Naive B cell (primary cell): ENCODE measurements around the gene RFNG. TPM values are rescaled to one million over a fixed set of nuclear protein-coding genes. Genes with fewer than 3 reads are reported as not detected.
A peak's percentile ranks its signal among the peaks of the same experiment; 100 is the strongest.

Source experiments
- ATAC-seq, 2 donors: fragments of 150-1000 bp; cut with Tn5 transposase; 2 replicates each; pipeline ENCODE4 v1.10.0; 2021; ENCODE audit warnings: low read depth in 2 of 2, mild to moderate bottlenecking in 2 of 2, moderate library complexity in 2 of 2
- DNase-seq: peaks from one replicate; pipeline ENCODE4 v3.0.0; 2022
- H3K27ac Mint-ChIP-seq, 6 donors: one replicate each; pipeline ENCODE4 v1.8.0; 2020 to 2022; ENCODE audit warnings: mild to moderate bottlenecking in 6 of 6, mixed read lengths in 6 of 6, moderate library complexity in 5 of 6, inconsistent platforms in 2 of 6
- H3K27me3 Mint-ChIP-seq, 3 donors: one replicate each; pipeline ENCODE4 v1.8.0; 2021 to 2022; ENCODE audit warnings: mixed read lengths in 3 of 3, mild to moderate bottlenecking in 1 of 3
- H3K36me3 Mint-ChIP-seq, 2 donors: one replicate each; pipeline ENCODE4 v1.8.0; 2020 to 2022; ENCODE audit warnings: mixed read lengths in 2 of 2, inconsistent platforms in 1 of 2, mild to moderate bottlenecking in 1 of 2
- H3K4me1 Mint-ChIP-seq, 3 donors: one replicate each; pipeline ENCODE4 v1.8.0; 2020 to 2022; ENCODE audit warnings: mixed read lengths in 3 of 3, inconsistent platforms in 1 of 3, mild to moderate bottlenecking in 1 of 3, moderate library complexity in 1 of 3
- H3K4me3 Mint-ChIP-seq, 8 donors: one replicate each; pipeline ENCODE4 v1.8.0; 2020 to 2022; ENCODE audit warnings: mild to moderate bottlenecking in 8 of 8, mixed read lengths in 8 of 8, moderate library complexity in 8 of 8, inconsistent platforms in 2 of 8
- H3K9me3 Mint-ChIP-seq, 7 donors: one replicate each; pipeline ENCODE4 v1.8.0; 2020 to 2022; ENCODE audit warnings: mixed read lengths in 7 of 7, mild to moderate bottlenecking in 5 of 7, inconsistent platforms in 2 of 7, moderate library complexity in 1 of 7
- polyA plus RNA-seq, 6 donors: library from polyadenylated mRNA; unstranded; fragments of 300-500 nt; fragmentation: Illumina TruSeq; gene quantifications; one replicate each; pipeline ENCODE4 v1.2.3, GENCODE V29; 2021; ENCODE audit warnings: low read depth in 6 of 6

RFNG gene
- polyA plus RNA-seq, 6 donors from 2014 or later: 2.6 to 7.6 (median 4.8) TPM

- Mint-ChIP-seq H3K27me3 (no peaks in the 10 kb centered on the region), H3K9me3 (no peaks in the 10 kb centered on the region), H3K4me1 (no peaks in the 10 kb centered on the region), H3K27ac (no peak overlapping the region), H3K36me3 (no peaks in the 10 kb centered on the region), H3K4me3 (no peak overlapping the region)
- DNase-seq (no peak), ATAC-seq (no peak)
These were observed 25.4 kb upstream of the RFNG start for GRCh38 chr17:82076785-82077591.

GRCh38 chr17:82076018-82076784 lies 24.6 kb upstream of the RFNG start:
- no peak for ATAC-seq
- Mint-ChIP-seq H3K27me3 (no peaks in the 10 kb centered on the region), H3K4me3 (no peak overlapping the region), H3K27ac (peak overlapping the region in 1 of 6 donors; percentile 68), H3K9me3 (no peaks in the 10 kb centered on the region), H3K4me1 (no peaks in the 10 kb centered on the region), H3K36me3 (no peaks in the 10 kb centered on the region)
- no peak for DNase-seq

GRCh38 chr17:82073446-82073845 lies 21.8 kb upstream of the RFNG start:
- no peaks in the 10 kb centered on the region for H3K36me3 Mint-ChIP-seq
- H3K27ac Mint-ChIP-seq: peak overlapping the region in 1 of 6 donors; percentile 64
- no peaks in the 10 kb centered on the region for H3K4me1 Mint-ChIP-seq
- H3K27me3 Mint-ChIP-seq: no peaks in the 10 kb centered on the region
- H3K4me3 Mint-ChIP-seq: no peak overlapping the region
- ATAC-seq (no peak), DNase-seq (no peak)
- H3K9me3 Mint-ChIP-seq: no peaks in the 10 kb centered on the region

GRCh38 chr17:82072827-82073226 lies 21.2 kb upstream of the RFNG start:
- H3K27ac Mint-ChIP-seq: no peak overlapping the region

GRCh38 chr17:82070611-82071010 lies 19.0 kb upstream of the RFNG start:
- no peak overlapping the region for H3K4me3 Mint-ChIP-seq
- ATAC-seq: no peak
- peak overlapping the region in 1 of 6 donors; percentile 18 for H3K27ac Mint-ChIP-seq
- no peak for DNase-seq
- H3K27me3 Mint-ChIP-seq: no peaks in the 10 kb centered on the region
- peaks cover 0 to 8% (median 0%) of the 10 kb centered on the region in 3 donors for H3K4me1 Mint-ChIP-seq
- H3K36me3 Mint-ChIP-seq: no peaks in the 10 kb centered on the region
- no peaks in the 10 kb centered on the region for H3K9me3 Mint-ChIP-seq

More at GRCh38 chr17:82072827-82073226, 21.2 kb upstream of the RFNG start:
- no peaks in the 10 kb centered on the region for H3K4me1 Mint-ChIP-seq
- DNase-seq: no peak
- H3K4me3 Mint-ChIP-seq: no peak overlapping the region
- H3K36me3 Mint-ChIP-seq: no peaks in the 10 kb centered on the region
- H3K27me3 Mint-ChIP-seq: no peaks in the 10 kb centered on the region
- no peak for ATAC-seq
- no peaks in the 10 kb centered on the region for H3K9me3 Mint-ChIP-seq

- H3K4me1 Mint-ChIP-seq: peaks cover 0 to 8% (median 0%) of the 10 kb centered on the region in 3 donors
- DNase-seq (peak; percentile 64), ATAC-seq (peak; percentile 87 to 89)
- H3K9me3 Mint-ChIP-seq: no peaks in the 10 kb centered on the region
- peak within 1 kb of the TSS; percentile 78 to 92 (median 86) for H3K4me3 Mint-ChIP-seq
- H3K27me3 Mint-ChIP-seq: no peaks in the 10 kb centered on the region
- H3K36me3 Mint-ChIP-seq: no peaks in the 10 kb centered on the region
- peak within 1 kb of the TSS; percentile 54 to 93 (median 90) for H3K27ac Mint-ChIP-seq
These were observed 14.2 kb upstream of the RFNG start, which contains the start of gene DUS1L for GRCh38 chr17:82065638-82066303. DUS1L (minus strand) TSS chr17:82065804; CDS start chr17:82065059, 745 bp downstream.

GRCh38 chr17:82065193-82065637 lies 13.6 kb upstream of the RFNG start:
- H3K36me3 Mint-ChIP-seq: no peaks in the 10 kb centered on the region
- DNase-seq (no peak), ATAC-seq (peak; percentile 63 to 71)
- no peaks in the 10 kb centered on the region for H3K9me3 Mint-ChIP-seq
- peak overlapping the region; percentile 67 to 88 (median 78) for H3K4me3 Mint-ChIP-seq
- H3K27me3 Mint-ChIP-seq: no peaks in the 10 kb centered on the region
- H3K4me1 Mint-ChIP-seq: peaks cover 0 to 8% (median 0%) of the 10 kb centered on the region in 3 donors
- peak overlapping the region in 2 of 6 donors; percentile 38 to 39 for H3K27ac Mint-ChIP-seq

GRCh38 chr17:82064433-82065192 lies 13.0 kb upstream of the RFNG start:
- Mint-ChIP-seq H3K4me3 (peak overlapping the region; percentile 67 to 88 (median 78)), H3K9me3 (no peaks in the 10 kb centered on the region), H3K4me1 (peaks cover 0 to 8% (median 0%) of the 10 kb centered on the region in 3 donors), H3K36me3 (no peaks in the 10 kb centered on the region), H3K27me3 (no peaks in the 10 kb centered on the region), H3K27ac (peak overlapping the region in 2 of 6 donors; percentile 39 to 89)
- no peak for ATAC-seq
- DNase-seq: no peak

GRCh38 chr17:82063424-82064415 lies 12.1 kb upstream of the RFNG start:
- Mint-ChIP-seq H3K4me1 (peaks cover 0 to 8% (median 0%) of the 10 kb centered on the region in 3 donors), H3K4me3 (peak overlapping the region; percentile 67 to 88 (median 78)), H3K36me3 (no peaks in the 10 kb centered on the region), H3K9me3 (no peaks in the 10 kb centered on the region), H3K27me3 (no peaks in the 10 kb centered on the region), H3K27ac (peak overlapping the region in 3 of 6 donors; percentile 36 to 76 (median 39))
- ATAC-seq (no peak), DNase-seq (no peak)

GRCh38 chr17:82062984-82063368 lies 11.4 kb upstream of the RFNG start:
- H3K36me3 Mint-ChIP-seq: no peaks in the 10 kb centered on the region
- H3K4me1 Mint-ChIP-seq: peaks cover 0 to 8% (median 0%) of the 10 kb centered on the region in 3 donors
- ATAC-seq (no peak), DNase-seq (no peak)
- H3K4me3 Mint-ChIP-seq: peak overlapping the region in 1 of 8 donors; percentile 27
- H3K9me3 Mint-ChIP-seq: no peaks in the 10 kb centered on the region
- H3K27ac Mint-ChIP-seq: no peak overlapping the region
- H3K27me3 Mint-ChIP-seq: no peaks in the 10 kb centered on the region

GRCh38 chr17:82062076-82062983 lies 10.7 kb upstream of the RFNG start:
- Mint-ChIP-seq H3K9me3 (no peaks in the 10 kb centered on the region), H3K36me3 (no peaks in the 10 kb centered on the region), H3K27ac (peak overlapping the region in 1 of 6 donors; percentile 75), H3K4me3 (peak overlapping the region in 2 of 8 donors; percentile 27 to 30), H3K4me1 (peaks cover 0 to 7% (median 0%) of the 10 kb centered on the region in 3 donors), H3K27me3 (no peaks in the 10 kb centered on the region)
- no peak for DNase-seq
- ATAC-seq: no peak
